22Rv1 (cell line): Measurements from ENCODE around the gene STX7.

Source experiments
- CTCF ChIP-seq: fragments of 450-650 bp; IDR thresholded peaks from 2 replicates; pipeline ENCODE4 v1.5.1; 2017; ENCODE audit warnings: mild to moderate bottlenecking
- ZFX ChIP-seq: fragments of 450-650 bp; IDR thresholded peaks from 2 replicates; pipeline ENCODE4 v1.6.1; 2017; ENCODE audit warnings: antibody characterized with exemption, borderline replicate concordance

- TF ChIP-seq CTCF (no peak), ZFX (no peak)
These were observed 626 bp downstream of the STX7 start for GRCh38 chr6:132512342-132512637.
